HepG2 (cell line): ENCODE results near the gene SLN. TPM values are rescaled to one million over a fixed set of nuclear protein-coding genes. Genes with fewer than 3 reads are reported as not detected.

Experiments used
- ATAC-seq: fragments of 200-7000 bp; cut with Tn5 transposase; 3 replicates; pipeline ENCODE4 v1.9.1; 2020; ENCODE audit warnings: mild to moderate bottlenecking, moderate library complexity
- BruUV-seq: library from RNA; stranded (reverse); fragments of 400-500 nt; replicated peaks from 2 replicates; lab custom pipeline; 2021; lab: Mats Ljungman, UMichigan
- CTCF ChIA-PET: fragments of 300-600 bp; formaldehyde crosslinking; extraction: SDS; loops from one replicate; lab custom pipeline; 2021; ENCODE audit warnings: low total read pairs, inconsistent platforms, low intra/inter-chr PET ratio; lab: Yijun Ruan, JAX
- POLR2A ChIA-PET: fragments of 350-600 bp; sonication (Branson Sonifier 250); formaldehyde crosslinking; loops from one replicate; lab custom pipeline; 2020; ENCODE audit warnings: antibody characterized with exemption, inconsistent platforms; lab: Yijun Ruan, JAX
- DNase-seq: peaks from one replicate; pipeline ENCODE4 v3.0.0-alpha.2; 2015; ENCODE audit warnings: low spot score
- FAIRE-seq: peaks from 3 replicates; lab custom pipeline; 2011; peaks lifted over from hg19 to GRCh38; lab: Jason Lieb, UNC
- H2AFZ ChIP-seq: one replicate; pipeline ENCODE4 v1.6.1; 2011; ENCODE audit warnings: low read length, inconsistent platforms
- H3K27ac ChIP-seq: fragments of 300-600 bp; 3 replicates; pipeline ENCODE4 v1.8.0; 2011; ENCODE audit warnings: mixed run types, mild to moderate bottlenecking, mixed read lengths, low read length, inconsistent platforms; ENCODE audit not compliant: insufficient read depth; ENCODE audit errors: extremely low read length
- H3K27me3 ChIP-seq, 2 experiments: fragments of 200-600 bp in 1 of 2; 2 replicates in 1 of 2; 3 replicates in 1 of 2; pipeline versions ENCODE4 v1.6.0 to v1.8.0; 2011; ENCODE audit warnings: low read length in 2 of 2, mild to moderate bottlenecking in 2 of 2, moderate library complexity in 2 of 2, inconsistent platforms in 1 of 2; ENCODE audit not compliant: insufficient read depth in 2 of 2, control insufficient read depth in 1 of 2
- H3K36me3 ChIP-seq, 2 experiments: fragments of 200-600 bp in 1 of 2; replicated peaks in 1 of 2; 2 replicates in 1 of 2; 3 replicates in 1 of 2; pipeline versions ENCODE4 v1.5.1 to v1.8.0; 2011; ENCODE audit warnings: low read length in 2 of 2, inconsistent platforms in 1 of 2; ENCODE audit not compliant: insufficient read depth in 2 of 2, control insufficient read depth in 1 of 2
- H3K4me1 ChIP-seq: 2 replicates; pipeline ENCODE4 v1.5.1; 2012; ENCODE audit warnings: low read length, inconsistent platforms; ENCODE audit not compliant: insufficient read depth
- H3K4me2 ChIP-seq: 2 replicates; pipeline ENCODE4 v1.6.0; 2011; ENCODE audit warnings: low read depth, low read length, inconsistent platforms
- H3K4me3 ChIP-seq, 3 experiments: fragments of 200-600 bp in 1 of 3; sonication (generic), shearing (Covaris generic) in 1 of 3; replicated peaks in 1 of 3; 2 replicates each; pipeline ENCODE4 v1.5.1; 2011 to 2016; ENCODE audit warnings: low read length in 3 of 3, inconsistent platforms in 2 of 3, low read depth in 2 of 3, mild to moderate bottlenecking in 2 of 3, control low read depth in 1 of 3, mixed read lengths in 1 of 3; ENCODE audit not compliant: insufficient read depth in 1 of 3
- H3K79me2 ChIP-seq: one replicate; pipeline ENCODE4 v1.6.1; 2011; ENCODE audit warnings: low read length, inconsistent platforms; ENCODE audit not compliant: insufficient read depth
- H3K9ac ChIP-seq: 2 replicates; pipeline ENCODE4 v1.6.0; 2011; ENCODE audit warnings: mild to moderate bottlenecking, low read depth, low read length, inconsistent platforms; ENCODE audit not compliant: insufficient read depth
- H3K9me3 ChIP-seq: 2 replicates; pipeline ENCODE4 v1.5.1; 2012; ENCODE audit warnings: mild to moderate bottlenecking, low read length
- H4K20me1 ChIP-seq: 2 replicates; pipeline ENCODE4 v1.6.0; 2011; ENCODE audit warnings: inconsistent platforms, mild to moderate bottlenecking, low read length, moderate library complexity; ENCODE audit not compliant: insufficient read depth
- NFATC3 ChIP-seq: sonication (generic); formaldehyde crosslinking; IDR thresholded peaks from 2 replicates; pipeline ENCODE4 v1.5.1; 2020; ENCODE audit warnings: mild to moderate bottlenecking, missing genetic modification reagents
- PRMT3 ChIP-seq: sonication (generic); formaldehyde crosslinking; IDR thresholded peaks from 2 replicates; pipeline ENCODE4 v1.8.1; 2022; ENCODE audit warnings: low read depth, mild to moderate bottlenecking, moderate library complexity, missing genetic modification reagents, borderline replicate concordance
- WGBS: methylation state at CpG from one replicate; pipeline ENCODE4 v1.1.6; 2017; ENCODE audit warnings: low lambda C conversion rate; 5-methylcytosine and 5-hydroxymethylcytosine counted together
- in situ Hi-C: cut with HindIII; loops from 2 replicates; pipeline ENCODE4 v1.10.0; 2017; ENCODE audit warnings: low pct_unique_long_range_greater_than_20kb; ENCODE audit not compliant: extremely low pct_ligation_motif_present
- intact Hi-C: fragments of 100-400 bp; cut with micrococcal nuclease; formaldehyde crosslinking; loops from one replicate; pipeline ENCODE4 v1.10.0; 2022; ENCODE audit not compliant: unreplicated experiment
- polyA plus RNA-seq, 8 experiments: library from polyadenylated mRNA; depleted of rRNA in 3 of 8; stranded (reverse) in 7 of 8; unstranded in 1 of 8; fragments of >200 nt; fragmentation: Illumina TruSeq in 4 of 8; extraction: Trizol in 4 of 8; gene quantifications; 2 replicates each; pipeline versions ENCODE4 v1.2.1 to v1.2.3, GENCODE V29; 2011 to 2016; ENCODE audit warnings: low read depth in 4 of 8, missing spikeins in 1 of 8, mixed read lengths in 1 of 8; ENCODE audit not compliant: insufficient read depth in 1 of 8
- total RNA-seq, 5 experiments: library from RNA; depleted of rRNA; stranded (reverse); fragments of >200 nt; fragmentation: Illumina TruSeq; extraction: Trizol; gene quantifications; 2 replicates each; pipeline ENCODE4 v1.2.3, GENCODE V29; 2016; ENCODE audit warnings: low read depth in 1 of 5
- TF ChIP-seq, protein P1 (sequence below): sonication (generic); formaldehyde crosslinking; IDR thresholded peaks from 2 replicates; pipeline ENCODE4 v1.8.0; 2022; ENCODE audit warnings: mild to moderate bottlenecking, missing genetic modification reagents, borderline replicate concordance
- TF ChIP-seq, protein P2 (sequence below): IDR thresholded peaks from 2 replicates; pipeline ENCODE4 v1.6.1; 2016; ENCODE audit warnings: low read depth, control low read depth
- TF ChIP-seq, protein P3 (sequence below): sonication (generic); formaldehyde crosslinking; IDR thresholded peaks from 2 replicates; pipeline ENCODE4 v1.9.0; 2021; ENCODE audit warnings: missing genetic modification reagents, borderline replicate concordance

Gene SLN
- total and polyA plus RNA-seq, 2 of the 13 experiments (the other 11 are each of a cell fraction or from before 2014, with no cell fraction given), result not detected

DNA sequence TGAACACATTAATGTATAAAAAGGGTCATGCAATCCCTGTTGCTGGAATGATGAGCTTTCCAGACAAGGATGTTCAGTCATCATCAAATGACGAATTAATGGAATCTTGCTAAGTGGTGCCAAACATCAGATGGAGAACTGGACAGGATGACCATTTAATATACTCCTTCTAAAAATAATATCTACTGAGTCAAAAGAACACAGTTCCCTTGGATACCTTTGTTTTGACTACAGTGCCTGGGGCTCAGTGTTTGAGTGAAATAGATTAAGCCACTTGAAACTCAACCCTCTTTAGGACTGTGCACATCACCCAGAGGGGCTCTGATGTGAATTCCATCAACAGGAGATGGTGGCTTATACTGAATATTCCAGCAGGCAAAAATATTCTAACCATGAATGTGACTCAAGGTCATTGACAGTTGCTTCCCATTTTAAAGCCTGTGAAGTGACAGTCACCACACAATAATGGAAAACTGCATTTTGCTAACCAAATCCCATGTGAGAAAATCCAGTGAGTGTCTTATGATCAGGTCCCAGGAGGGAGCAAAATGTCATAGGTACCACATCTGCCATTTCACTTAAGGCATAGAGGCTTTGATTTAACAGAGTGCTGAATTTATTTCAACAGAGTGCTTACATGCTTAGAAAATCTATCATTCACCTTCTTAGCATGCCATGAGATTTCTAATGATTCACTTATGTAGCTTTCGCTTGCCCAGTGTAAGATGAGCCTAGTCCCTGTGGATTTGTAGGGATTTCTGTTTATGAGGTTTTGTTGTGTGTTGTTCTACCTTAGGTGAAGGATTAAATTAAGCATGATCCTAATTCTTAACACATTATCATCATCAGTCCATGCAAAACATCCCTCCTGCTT lies 41.3 kb upstream of the SLN start:
- H3K27ac ChIP-seq, result no peak overlapping the region
- no peak overlapping the region for H3K9ac ChIP-seq
- no peaks in the 10 kb centered on the region for H3K9me3 ChIP-seq
- intact Hi-C loops (no loop called here), in situ Hi-C loops (no loop called here)
- no peak overlapping the region for H2AFZ ChIP-seq
- H3K4me3 ChIP-seq, result no peak overlapping the region
- no peaks in the 10 kb centered on the region for H4K20me1 ChIP-seq
- peaks cover 2 to 5% of the 10 kb centered on the region in 2 experiments; a peak in 2 of 5 replicates for H3K27me3 ChIP-seq
- no peak for ATAC-seq
- H3K4me1 ChIP-seq, result no peaks in the 10 kb centered on the region
- 4% methylated on average over 2 of the region's 2 CpGs for WGBS
- no peaks in the 10 kb centered on the region for H3K79me2 ChIP-seq
- BruUV-seq, result no TSS peak
- no peak overlapping the region for H3K4me2 ChIP-seq
- ChIA-PET CTCF (no interaction called here), POLR2A (no interaction called here)
- DNase-seq, result no peak
- TF ChIP-seq, protein P1, sequence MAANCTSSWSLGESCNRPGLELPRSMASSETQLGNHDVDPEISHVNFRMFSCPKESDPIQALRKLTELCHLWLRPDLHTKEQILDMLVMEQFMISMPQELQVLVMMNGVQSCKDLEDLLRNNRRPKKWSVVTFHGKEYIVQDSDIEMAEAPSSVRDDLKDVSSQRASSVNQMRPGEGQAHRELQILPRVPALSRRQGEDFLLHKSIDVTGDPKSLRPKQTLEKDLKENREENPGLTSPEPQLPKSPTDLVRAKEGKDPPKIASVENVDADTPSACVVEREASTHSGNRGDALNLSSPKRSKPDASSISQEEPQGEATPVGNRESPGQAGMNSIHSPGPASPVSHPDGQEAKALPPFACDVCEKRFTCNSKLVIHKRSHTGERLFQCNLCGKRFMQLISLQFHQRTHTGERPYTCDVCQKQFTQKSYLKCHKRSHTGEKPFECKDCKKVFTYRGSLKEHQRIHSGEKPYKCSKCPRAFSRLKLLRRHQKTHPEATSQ (CRISPR knock-in tag), result no peak
- TF ChIP-seq NFATC3 (no peak), PRMT3 (CRISPR knock-in tag) (no peak)
- TF ChIP-seq, protein P2, sequence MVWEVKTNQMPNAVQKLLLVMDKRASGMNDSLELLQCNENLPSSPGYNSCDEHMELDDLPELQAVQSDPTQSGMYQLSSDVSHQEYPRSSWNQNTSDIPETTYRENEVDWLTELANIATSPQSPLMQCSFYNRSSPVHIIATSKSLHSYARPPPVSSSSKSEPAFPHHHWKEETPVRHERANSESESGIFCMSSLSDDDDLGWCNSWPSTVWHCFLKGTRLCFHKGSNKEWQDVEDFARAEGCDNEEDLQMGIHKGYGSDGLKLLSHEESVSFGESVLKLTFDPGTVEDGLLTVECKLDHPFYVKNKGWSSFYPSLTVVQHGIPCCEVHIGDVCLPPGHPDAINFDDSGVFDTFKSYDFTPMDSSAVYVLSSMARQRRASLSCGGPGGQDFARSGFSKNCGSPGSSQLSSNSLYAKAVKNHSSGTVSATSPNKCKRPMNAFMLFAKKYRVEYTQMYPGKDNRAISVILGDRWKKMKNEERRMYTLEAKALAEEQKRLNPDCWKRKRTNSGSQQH (CRISPR knock-in tag), result no peak
- TF ChIP-seq, protein P3, sequence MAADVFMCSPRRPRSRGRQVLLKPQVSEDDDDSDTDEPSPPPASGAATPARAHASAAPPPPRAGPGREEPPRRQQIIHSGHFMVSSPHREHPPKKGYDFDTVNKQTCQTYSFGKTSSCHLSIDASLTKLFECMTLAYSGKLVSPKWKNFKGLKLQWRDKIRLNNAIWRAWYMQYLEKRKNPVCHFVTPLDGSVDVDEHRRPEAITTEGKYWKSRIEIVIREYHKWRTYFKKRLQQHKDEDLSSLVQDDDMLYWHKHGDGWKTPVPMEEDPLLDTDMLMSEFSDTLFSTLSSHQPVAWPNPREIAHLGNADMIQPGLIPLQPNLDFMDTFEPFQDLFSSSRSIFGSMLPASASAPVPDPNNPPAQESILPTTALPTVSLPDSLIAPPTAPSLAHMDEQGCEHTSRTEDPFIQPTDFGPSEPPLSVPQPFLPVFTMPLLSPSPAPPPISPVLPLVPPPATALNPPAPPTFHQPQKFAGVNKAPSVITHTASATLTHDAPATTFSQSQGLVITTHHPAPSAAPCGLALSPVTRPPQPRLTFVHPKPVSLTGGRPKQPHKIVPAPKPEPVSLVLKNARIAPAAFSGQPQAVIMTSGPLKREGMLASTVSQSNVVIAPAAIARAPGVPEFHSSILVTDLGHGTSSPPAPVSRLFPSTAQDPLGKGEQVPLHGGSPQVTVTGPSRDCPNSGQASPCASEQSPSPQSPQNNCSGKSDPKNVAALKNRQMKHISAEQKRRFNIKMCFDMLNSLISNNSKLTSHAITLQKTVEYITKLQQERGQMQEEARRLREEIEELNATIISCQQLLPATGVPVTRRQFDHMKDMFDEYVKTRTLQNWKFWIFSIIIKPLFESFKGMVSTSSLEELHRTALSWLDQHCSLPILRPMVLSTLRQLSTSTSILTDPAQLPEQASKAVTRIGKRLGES (CRISPR knock-in tag), result no peak
- no peak for FAIRE-seq
- H3K36me3 ChIP-seq, result no peaks in the 10 kb centered on the region
